B cell (primary cell): Measurements from ENCODE around the gene RAD17. TPM values are rescaled to one million over a fixed set of nuclear protein-coding genes. Genes with fewer than 3 reads are reported as not detected.
"Not testable (repeated sequence)": the region's sequence is repeated elsewhere in the genome, so short reads cannot be mapped to it uniquely, and the experiment has no call there.

Experiments
- ATAC-seq: fragments of 200-7000 bp; cut with Tn5 transposase; one replicate; pipeline ENCODE4 v1.10.0; 2021; ENCODE audit warnings: low read depth, mild to moderate bottlenecking, moderate number of reproducible peaks, moderate library complexity
- CTCF ChIA-PET: fragments of 350-600 bp; sonication (Branson Sonifier 250); formaldehyde crosslinking; loops from one replicate; lab custom pipeline; 2021; ENCODE audit warnings: antibody characterized with exemption, inconsistent platforms; lab: Charles Lee
- POLR2A ChIA-PET: fragments of 350-600 bp; sonication (Branson Sonifier 250); formaldehyde crosslinking; loops from one replicate; lab custom pipeline; 2021; ENCODE audit warnings: antibody characterized with exemption; lab: Charles Lee
- DNase-seq: peaks from one replicate; pipeline ENCODE4 v3.0.0; 2013
- H2AFZ ChIP-seq: 2 replicates; pipeline ENCODE4 v1.6.1; 2012; ENCODE audit warnings: mild to moderate bottlenecking, low read depth, low read length; ENCODE audit not compliant: insufficient read depth, poor library complexity, severe bottlenecking
- H3K27ac ChIP-seq, 2 donors: 1 replicate in 1 of 2; 2 replicates in 1 of 2; pipeline ENCODE4 v1.5.1; 2012 to 2013; ENCODE audit warnings: low read length in 2 of 2, mild to moderate bottlenecking in 2 of 2, moderate library complexity in 1 of 2
- H3K27me3 ChIP-seq, 4 experiments: fragments of 200-600 bp in 1 of 4; sonication (generic) in 1 of 4; replicated peaks in 1 of 4; 1 replicate in 2 of 4; 2 replicates in 2 of 4; pipeline versions ENCODE4 v1.6.1 to v1.7.0; 2013 to 2016; ENCODE audit warnings: low read length in 3 of 4, mild to moderate bottlenecking in 2 of 4, mixed read lengths in 1 of 4, moderate library complexity in 1 of 4; ENCODE audit not compliant: insufficient read depth in 4 of 4, control insufficient read depth in 3 of 4; ENCODE audit errors: control extremely low read depth in 1 of 4
- H3K36me3 ChIP-seq, 2 experiments: replicated peaks in 1 of 2; 1 replicate in 1 of 2; 2 replicates in 1 of 2; pipeline versions ENCODE4 v1.6.1 to v1.7.1; 2013; ENCODE audit warnings: low read length in 1 of 2; ENCODE audit not compliant: insufficient read depth in 2 of 2, control insufficient read depth in 1 of 2; ENCODE audit errors: control extremely low read depth in 1 of 2, extremely low read depth in 1 of 2
- H3K4me1 ChIP-seq, 2 donors: fragments of 200-600 bp in 1 of 2; sonication (generic) in 1 of 2; 1 replicate in 1 of 2; 2 replicates in 1 of 2; pipeline versions ENCODE4 v1.5.1 to v1.6.1; 2013 to 2017; ENCODE audit warnings: low read length in 2 of 2; ENCODE audit not compliant: control insufficient read depth in 2 of 2, insufficient read depth in 2 of 2
- H3K4me2 ChIP-seq: replicated peaks from 2 replicates; pipeline ENCODE3; 2012; ENCODE audit warnings: mild to moderate bottlenecking, low read depth, low read length; ENCODE audit not compliant: poor library complexity, severe bottlenecking
- H3K4me3 ChIP-seq, 5 experiments: fragments of 200-600 bp in 1 of 5; sonication (generic) in 1 of 5; 1 replicate in 3 of 5; 2 replicates in 2 of 5; pipeline versions ENCODE4 v1.5.1 to v1.7.0; 2011 to 2016; ENCODE audit warnings: low read length in 4 of 5, mild to moderate bottlenecking in 4 of 5, low read depth in 2 of 5, control low read depth in 1 of 5, moderate library complexity in 1 of 5; ENCODE audit not compliant: insufficient read depth in 1 of 5; ENCODE audit errors: control extremely low read depth in 1 of 5, extremely low read depth in 1 of 5
- H3K79me2 ChIP-seq: fragments of 200-600 bp; sonication (generic); one replicate; pipeline ENCODE4 v1.6.0; 2016; ENCODE audit warnings: low read length; ENCODE audit not compliant: control insufficient read depth, insufficient read depth
- H3K9ac ChIP-seq: fragments of 200-600 bp; sonication (generic); 2 replicates; pipeline ENCODE4 v1.6.1; 2017; ENCODE audit warnings: mild to moderate bottlenecking, low read length, moderate library complexity
- H3K9me3 ChIP-seq, 3 donors: one replicate each; pipeline versions ENCODE4 v1.6.1 to v1.7.1; 2013; ENCODE audit warnings: low read length in 2 of 3; ENCODE audit not compliant: control insufficient read depth in 2 of 3, insufficient read depth in 1 of 3; ENCODE audit errors: control extremely low read depth in 1 of 3
- H4K20me1 ChIP-seq: 2 replicates; pipeline ENCODE4 v1.6.0; 2012; ENCODE audit warnings: mild to moderate bottlenecking, low read length; ENCODE audit not compliant: insufficient read depth, control insufficient read depth, poor library complexity, severe bottlenecking
- H3K27ac Mint-ChIP-seq: one replicate; pipeline ENCODE4 v1.8.0; 2021; ENCODE audit warnings: mixed read lengths
- H3K27me3 Mint-ChIP-seq: one replicate; pipeline ENCODE4 v1.8.0; 2021; ENCODE audit warnings: mixed read lengths
- H3K4me1 Mint-ChIP-seq: one replicate; pipeline ENCODE4 v1.8.0; 2021; ENCODE audit warnings: mixed read lengths
- H3K4me3 Mint-ChIP-seq: one replicate; pipeline ENCODE4 v1.8.0; 2021; ENCODE audit warnings: mixed read lengths
- H3K9me3 Mint-ChIP-seq: one replicate; pipeline ENCODE4 v1.8.0; 2022; ENCODE audit warnings: mixed read lengths; ENCODE audit not compliant: insufficient read depth
- CTCF ChIP-seq: fragments of 200-600 bp; IDR thresholded peaks from one replicate; pipeline ENCODE4 v1.8.0; 2022; ENCODE audit warnings: antibody characterized with exemption, mild to moderate bottlenecking
- EZH2 ChIP-seq: IDR thresholded peaks from 2 replicates; pipeline ENCODE4 v1.6.1; 2012; ENCODE audit warnings: borderline replicate concordance, low read depth, mild to moderate bottlenecking, moderate library complexity, low read length; ENCODE audit not compliant: insufficient read depth, poor library complexity, severe bottlenecking
- WGBS: methylation state at CpG from one replicate; pipeline ENCODE4 v1.1.5; 2013; ENCODE audit warnings: missing lambda C conversion rate; ENCODE audit not compliant: insufficient coverage; 5-methylcytosine and 5-hydroxymethylcytosine counted together
- intact Hi-C: fragments of 100-400 bp; cut with micrococcal nuclease; formaldehyde crosslinking; loops from one replicate; pipeline ENCODE4 v1.10.0; 2022
- polyA plus RNA-seq: library from polyadenylated mRNA; depleted of rRNA; stranded (reverse); fragments of >200 nt; gene quantifications from 2 replicates; pipeline ENCODE4 v1.2.3, GENCODE V29; 2012
- total RNA-seq, 2 donors: library from RNA; stranded (reverse); fragments of 120-200 nt in 1 of 2; gene quantifications; 1 replicate in 1 of 2; 2 replicates in 1 of 2; pipeline versions ENCODE4 v1.2.3 to v1.2.4, GENCODE V29; 2013 to 2022

RAD17 gene
- total and polyA plus RNA-seq, 2 donors (not counting 1 experiment from before 2014, with no cell fraction given) = 21.0 to 39.6 TPM

DNA sequence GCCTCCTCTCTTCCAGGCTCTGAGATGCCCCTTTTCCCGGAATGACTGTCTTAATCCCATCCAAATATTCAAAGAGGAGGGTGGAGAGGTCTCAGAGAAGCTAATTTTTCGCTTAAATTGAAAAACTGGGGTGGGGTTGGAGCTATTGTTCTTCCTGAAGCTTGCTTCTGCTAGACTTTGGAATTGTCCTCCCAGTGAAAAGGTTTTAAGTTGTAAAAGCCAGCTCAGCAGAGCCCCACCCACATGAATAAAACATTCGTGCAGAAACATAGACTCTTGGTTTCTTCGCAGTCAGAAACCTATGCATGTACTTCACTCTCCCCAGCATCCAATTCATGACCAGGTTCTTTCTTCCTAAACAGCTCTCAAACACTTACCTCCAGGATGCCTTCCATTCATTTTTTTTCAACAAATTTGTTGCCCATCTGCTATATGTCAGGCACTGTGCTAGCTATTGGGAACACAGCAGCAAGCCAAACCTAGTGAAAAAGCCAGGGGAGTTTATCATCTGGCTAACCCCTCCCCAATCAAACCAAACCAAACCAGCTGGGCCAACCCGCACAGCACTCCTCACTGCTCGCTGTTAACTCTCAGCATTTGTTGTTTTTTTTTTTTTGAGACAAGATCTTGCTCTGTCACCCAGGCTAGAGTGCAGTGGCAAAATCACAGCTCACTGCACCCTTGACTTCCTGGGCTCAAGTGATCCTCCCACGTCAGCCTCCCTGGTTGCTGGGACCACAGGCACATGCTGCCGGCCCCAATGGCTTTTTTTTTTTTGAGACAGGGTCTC lies 85.0 kb downstream of the RAD17 start:
- no peak overlapping the region for H3K27ac Mint-ChIP-seq
- DNase-seq = no peak
- Histone ChIP-seq H3K36me3 (no peaks in the 10 kb centered on the region), H3K79me2 (no peaks in the 10 kb centered on the region), H3K4me3 (no peak overlapping the region), H3K9me3 (peaks cover 0 to 8% (median 0%) of the 10 kb centered on the region in 3 donors), H3K27ac (no peak overlapping the region), H3K27me3 (peaks cover 0 to 4% (median 0%) of the 10 kb centered on the region in 4 experiments), H3K4me1 (no peaks in the 10 kb centered on the region), H2AFZ (no peak overlapping the region), H3K9ac (no peak overlapping the region), H3K4me2 (no peak overlapping the region), H4K20me1 (no peaks in the 10 kb centered on the region)
- H3K9me3 Mint-ChIP-seq = no peaks in the 10 kb centered on the region
- H3K4me1 Mint-ChIP-seq = no peaks in the 10 kb centered on the region
- H3K27me3 Mint-ChIP-seq = peaks cover 8% of the 10 kb centered on the region
- 83% methylated on average over 6 of the region's 8 CpGs for WGBS
- POLR2A ChIA-PET = no interaction called here
- intact Hi-C loops = no loop called here
- CTCF ChIA-PET = no interaction called here
- TF ChIP-seq EZH2 (no peak), CTCF (no peak)
- no peak for ATAC-seq
- no peak overlapping the region for H3K4me3 Mint-ChIP-seq

- H3K4me2 ChIP-seq, H3K4me3 Mint-ChIP-seq, DNase-seq, H3K27ac Mint-ChIP-seq, H2AFZ ChIP-seq, CTCF ChIA-PET, POLR2A ChIA-PET, H3K36me3 ChIP-seq, H3K4me3 ChIP-seq, H4K20me1 ChIP-seq, H3K9ac ChIP-seq, H3K27ac ChIP-seq, H3K27me3 Mint-ChIP-seq, H3K79me2 ChIP-seq, H3K9me3 Mint-ChIP-seq, H3K4me1 ChIP-seq, H3K9me3 ChIP-seq, H3K4me1 Mint-ChIP-seq, intact Hi-C loops, H3K27me3 ChIP-seq, ATAC-seq: not testable (repeated sequence)
- WGBS = 100% methylated on average over 3 of the region's 7 CpGs
Measured at GRCh38 chr5:69455428-69455988, 85.9 kb downstream of the RAD17 start.
